GM21423 (cell line): ENCODE results near the gene GALNT8.

Experiments
- ATAC-seq: cut with Tn5 transposase; IDR thresholded peaks from one replicate; pipeline ENCODE4 v1.9.1; 2021; ENCODE audit warnings: mild to moderate bottlenecking, moderate library complexity; ENCODE audit not compliant: unreplicated experiment

GALNT8 gene

DNA sequence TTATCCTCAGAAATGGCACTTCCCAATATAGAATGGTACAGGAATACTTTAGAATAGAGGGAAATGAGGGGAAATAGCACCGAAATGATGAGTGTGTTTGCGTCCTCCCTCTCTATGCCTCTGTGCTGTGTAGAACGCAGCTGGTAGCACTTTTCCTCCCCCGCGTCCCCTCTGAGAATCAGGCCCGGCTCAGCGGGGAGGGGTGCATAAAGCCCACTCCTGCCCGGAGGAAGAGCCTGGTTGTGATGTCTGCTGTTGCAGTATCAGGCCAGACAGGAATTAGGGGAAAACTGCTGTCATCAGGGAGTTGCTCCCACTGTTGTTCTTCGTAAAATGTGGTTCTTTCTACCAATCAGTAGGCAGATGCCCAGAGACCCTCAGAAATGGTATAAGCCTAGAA, 76.0 kb downstream of the GALNT8 start:
- ATAC-seq, result no peak

DNA sequence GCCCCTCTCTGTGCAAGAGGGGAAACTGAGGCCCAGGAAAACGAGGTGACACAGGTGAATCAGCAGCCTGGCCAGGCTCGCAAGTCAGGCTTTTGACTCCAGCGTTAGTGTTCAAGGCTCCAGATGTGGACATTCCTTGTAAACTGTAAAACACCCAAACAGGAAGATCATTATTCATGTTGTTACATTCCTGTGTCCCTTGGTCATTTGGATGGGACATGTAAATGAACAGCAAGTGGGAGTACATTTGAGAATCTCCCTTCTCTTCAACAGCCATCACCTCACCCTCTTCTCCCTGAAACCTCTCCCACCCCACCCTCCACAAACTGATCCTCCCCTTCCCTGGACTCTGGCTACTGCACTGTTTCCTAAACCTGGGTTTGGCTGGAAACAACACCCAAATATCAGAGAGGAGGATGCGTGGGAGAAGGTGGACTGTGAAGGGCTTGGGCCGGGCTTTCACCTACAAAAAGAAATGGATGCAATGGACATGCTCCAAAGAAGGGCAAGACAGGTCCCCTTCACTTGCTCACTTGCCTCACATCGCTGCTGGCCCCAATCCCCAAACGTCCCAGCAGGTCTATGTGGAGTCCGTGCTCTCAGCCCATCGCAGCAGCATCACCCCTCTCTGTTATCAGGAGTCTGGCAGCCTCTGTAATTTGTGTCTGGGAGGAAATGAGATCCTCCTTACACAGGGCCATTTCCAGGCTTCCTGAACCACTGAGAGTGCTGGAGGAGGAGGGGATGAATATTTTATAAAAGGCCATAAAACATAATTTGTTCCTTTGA, 76.7 kb downstream of the GALNT8 start:
- no peak for ATAC-seq

DNA sequence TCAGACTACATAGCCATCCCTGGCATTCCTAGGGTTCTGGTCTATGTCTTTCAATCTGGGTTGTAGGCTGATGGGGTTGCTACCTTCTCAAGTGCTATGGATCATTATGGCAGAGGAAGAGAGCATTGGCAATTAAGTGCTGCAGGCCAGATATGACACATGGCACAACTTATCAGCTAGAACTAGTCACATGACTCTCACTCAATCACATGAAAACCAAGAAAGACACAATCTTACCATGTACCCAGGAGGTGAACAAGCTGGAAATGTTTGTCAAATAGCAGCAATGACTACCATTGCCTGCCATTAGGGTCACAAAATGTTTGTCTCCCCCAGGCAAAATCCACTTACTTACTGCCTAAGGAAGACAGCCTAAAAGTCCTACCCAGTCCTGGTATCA, 80.4 kb downstream of the GALNT8 start:
- no peak for ATAC-seq

DNA sequence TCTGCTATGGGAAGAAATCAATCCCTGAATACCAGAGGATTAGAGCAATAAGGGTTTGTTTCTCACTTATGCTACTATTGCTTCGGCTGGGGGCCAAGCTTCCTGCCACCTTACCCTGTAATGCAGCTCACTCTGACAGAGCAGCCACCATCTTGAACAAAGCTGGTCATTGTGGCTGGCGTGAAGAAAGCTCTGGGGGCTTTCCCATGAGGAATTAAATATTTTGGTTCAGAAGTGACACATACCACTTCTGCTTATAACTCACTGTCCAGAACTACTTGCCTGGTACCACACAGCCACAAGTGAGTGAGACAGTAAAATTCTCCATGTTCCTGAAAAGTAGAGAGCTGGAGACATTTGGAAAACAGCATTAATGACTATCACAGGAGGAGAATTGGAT, 82.6 kb downstream of the GALNT8 start:
- ATAC-seq, result no peak

DNA sequence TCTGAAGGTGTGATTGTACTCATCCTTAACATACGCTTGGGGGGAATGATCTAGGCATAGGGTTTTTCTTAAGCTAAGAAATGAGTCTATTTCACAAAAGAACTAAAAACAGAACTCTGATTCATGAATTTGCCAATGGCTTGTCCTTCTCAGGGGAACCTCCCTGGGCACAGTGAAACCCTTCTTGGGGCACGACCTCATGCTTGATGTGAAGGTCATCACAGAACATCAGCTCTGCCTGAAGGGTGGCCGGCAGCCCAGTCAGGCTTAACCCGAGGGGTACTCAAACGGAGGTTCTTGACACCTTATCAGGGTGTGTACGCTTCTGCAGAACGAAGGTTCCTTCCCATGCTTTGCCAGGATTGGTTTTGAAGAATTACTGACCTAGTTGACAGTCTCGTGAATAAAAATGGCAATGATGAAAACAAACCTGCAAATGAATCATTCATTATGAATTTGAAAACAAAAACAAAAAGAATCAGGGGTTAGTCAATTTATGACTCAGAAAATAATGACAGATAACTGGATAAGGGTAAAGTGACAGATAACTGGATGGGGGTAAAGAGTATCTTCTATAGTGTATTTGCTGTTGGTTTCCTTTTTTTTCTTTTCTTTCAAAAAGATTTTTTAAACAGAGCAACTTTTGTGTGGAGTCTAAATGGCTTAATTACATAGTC, 86.4 kb downstream of the GALNT8 start:
- ATAC-seq, result no peak

DNA sequence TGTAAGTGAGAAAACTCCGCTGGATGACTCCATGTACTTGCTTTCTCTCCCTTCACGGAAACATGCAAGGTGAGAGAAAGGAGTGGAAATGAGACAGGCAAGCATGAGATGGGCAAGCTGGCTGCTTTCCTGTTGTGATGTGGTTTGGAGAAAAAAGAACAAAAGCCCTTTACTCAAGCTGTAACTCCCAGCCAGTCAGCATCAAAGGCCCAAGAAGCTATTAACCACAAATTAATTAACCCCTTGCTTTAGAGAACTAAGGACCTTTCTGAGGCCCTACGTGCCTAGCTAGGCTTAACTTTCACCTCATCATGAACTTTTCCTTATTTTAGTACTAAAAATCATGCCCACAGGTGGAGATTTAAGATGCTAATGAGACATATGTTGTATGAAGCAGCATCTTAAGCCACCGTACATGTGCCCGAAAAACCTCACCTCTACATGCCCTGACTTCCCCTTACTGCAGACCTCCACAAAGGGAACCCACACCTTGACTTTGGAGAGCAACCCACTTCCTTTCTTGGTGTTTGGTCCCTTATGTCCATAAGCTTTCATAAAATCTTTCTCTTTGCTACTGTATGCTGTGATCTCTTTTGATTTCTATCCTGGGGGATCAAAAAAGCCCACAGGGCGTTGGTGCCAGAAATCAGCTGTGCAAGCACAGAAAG, 87.0 kb downstream of the GALNT8 start:
- no peak for ATAC-seq

DNA sequence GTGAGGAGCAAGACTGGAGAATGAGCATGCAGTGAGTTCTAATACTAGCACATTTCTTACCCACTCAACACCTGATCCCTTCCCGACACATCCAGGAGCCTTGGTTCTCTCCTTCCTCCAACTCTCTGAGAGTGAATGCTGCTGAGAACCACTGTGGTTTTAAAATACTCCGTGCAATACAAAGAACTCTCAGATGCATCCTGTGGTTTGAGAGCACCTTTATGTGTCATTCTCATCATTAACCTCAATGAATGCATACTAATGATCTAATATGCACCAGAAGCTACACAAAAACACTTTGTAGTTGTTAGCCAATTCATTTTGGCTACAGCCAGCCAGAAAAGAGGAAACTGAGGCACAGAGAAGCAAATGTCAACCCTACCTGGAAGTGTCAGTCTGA, 87.6 kb downstream of the GALNT8 start:
- no peak for ATAC-seq

DNA sequence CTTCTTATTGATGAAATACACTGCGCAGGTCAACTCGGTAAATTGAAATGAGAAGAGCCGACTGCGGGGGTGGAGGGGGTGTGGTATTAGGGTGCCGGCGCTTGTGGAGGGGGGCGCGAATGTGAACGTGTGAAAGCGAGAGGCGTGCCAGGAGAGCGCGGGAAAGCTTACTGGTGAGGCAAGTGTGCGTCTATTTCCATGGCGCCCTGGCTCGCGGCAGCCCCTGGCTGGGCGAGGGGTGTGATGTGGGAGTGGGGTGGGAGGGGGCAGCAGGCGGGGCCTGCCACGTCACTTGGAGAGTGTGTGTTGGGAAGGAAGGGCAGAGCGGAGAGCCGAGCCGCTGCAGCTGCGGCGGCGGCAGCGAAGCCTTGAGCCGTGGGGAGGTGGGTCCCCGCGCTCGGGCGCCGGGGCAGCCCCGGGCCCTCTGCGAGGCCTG, 88.8 kb downstream of the GALNT8 start:
- ATAC-seq, result no peak

DNA sequence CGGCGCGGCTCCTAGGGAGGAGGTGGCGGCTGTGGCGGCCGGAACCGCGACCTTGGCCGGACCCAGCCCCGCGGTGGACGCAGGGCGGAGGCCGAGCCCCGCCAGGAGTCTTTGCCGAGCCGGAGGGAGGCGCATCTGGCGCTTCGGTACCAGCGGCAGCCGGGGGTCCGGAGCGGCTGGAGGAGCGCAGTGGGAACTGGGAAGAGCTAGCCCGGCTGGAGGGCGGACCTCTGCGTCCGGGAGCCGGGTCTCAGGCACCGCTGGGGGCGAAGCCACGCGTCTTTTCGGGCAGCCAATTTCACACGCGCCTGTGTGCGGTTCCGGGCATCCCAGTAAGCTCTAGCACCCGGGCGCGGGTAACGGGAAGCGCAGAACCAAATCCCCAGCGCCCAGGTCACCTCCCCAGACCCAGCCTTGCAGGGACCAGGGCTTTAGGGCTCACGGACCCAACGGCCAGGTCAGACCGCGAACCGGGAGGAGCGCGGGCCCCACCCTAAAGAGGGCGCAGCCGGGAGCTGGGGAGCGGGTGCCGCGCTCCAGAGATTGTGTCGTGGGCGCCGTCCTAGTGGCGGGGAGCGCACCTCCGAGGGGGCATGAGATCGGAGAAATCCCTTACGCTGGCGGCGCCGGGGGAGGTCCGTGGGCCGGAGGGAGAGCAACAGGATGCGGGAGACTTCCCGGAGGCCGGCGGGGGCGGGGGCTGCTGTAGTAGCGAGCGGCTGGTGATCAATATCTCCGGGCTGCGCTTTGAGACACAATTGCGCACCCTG, 89.4 kb downstream of the GALNT8 start:
- no peak for ATAC-seq

DNA sequence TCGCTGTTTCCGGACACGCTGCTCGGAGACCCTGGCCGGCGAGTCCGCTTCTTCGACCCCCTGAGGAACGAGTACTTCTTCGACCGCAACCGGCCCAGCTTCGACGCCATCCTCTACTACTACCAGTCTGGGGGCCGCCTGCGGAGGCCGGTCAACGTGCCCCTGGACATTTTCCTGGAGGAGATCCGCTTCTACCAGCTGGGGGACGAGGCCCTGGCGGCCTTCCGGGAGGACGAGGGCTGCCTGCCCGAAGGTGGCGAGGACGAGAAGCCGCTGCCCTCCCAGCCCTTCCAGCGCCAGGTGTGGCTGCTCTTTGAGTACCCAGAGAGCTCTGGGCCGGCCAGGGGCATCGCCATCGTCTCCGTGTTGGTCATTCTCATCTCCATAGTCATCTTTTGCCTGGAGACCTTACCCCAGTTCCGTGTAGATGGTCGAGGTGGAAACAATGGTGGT, 90.0 kb downstream of the GALNT8 start:
- ATAC-seq, result no peak

DNA sequence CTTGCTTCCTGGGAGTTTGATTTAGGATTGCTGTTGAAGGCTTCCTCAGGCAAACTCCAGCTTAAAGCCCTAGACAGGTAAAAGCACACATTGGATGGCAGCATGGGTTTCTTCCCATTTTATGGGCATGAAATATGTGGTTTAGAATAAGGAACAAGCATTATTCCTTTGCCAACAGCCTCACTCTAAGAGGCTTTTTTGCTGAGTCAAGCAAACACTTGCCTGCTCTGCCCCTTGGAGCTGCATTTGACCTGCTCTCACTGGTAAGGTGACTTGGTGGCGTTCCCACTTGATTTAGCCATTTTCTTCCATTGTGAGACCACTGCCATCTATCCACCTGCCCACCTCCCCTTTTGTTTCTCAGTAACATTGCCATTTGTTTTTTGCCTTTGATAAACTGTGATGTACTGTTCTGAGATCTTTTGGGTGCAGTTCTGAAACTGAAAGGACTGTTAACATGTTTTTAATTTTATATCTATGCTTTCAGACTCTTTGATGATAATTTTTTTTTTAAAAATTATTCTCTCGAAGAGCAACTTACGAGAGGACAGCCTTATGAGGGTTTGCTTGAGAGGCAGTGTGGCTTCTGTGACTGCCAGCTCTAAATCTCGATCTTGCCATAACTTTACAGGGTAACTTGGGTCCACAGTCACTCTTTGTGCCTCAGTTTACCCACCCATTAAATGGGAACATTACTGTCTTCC, 92.6 kb downstream of the GALNT8 start:
- ATAC-seq, result no peak

DNA sequence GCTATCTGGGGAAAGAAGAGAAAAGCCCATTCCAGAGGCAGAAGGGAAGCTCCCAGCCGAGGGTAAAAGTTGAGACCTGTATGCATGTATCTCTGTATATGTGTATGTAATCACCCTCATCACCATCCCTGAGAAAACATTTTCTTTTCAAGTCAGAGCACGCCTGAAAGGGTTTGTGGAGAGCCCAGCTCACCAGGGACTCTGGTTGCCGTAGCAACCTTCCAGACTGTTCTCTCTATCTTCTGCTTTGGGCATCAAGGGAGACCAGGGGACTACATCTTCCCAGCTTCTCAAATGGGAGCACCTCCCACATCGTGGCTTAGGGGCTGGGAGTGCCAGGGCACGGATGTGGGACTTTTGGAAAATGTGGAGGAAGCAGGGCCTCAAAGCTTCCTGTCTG, 93.5 kb downstream of the GALNT8 start:
- no peak for ATAC-seq

DNA sequence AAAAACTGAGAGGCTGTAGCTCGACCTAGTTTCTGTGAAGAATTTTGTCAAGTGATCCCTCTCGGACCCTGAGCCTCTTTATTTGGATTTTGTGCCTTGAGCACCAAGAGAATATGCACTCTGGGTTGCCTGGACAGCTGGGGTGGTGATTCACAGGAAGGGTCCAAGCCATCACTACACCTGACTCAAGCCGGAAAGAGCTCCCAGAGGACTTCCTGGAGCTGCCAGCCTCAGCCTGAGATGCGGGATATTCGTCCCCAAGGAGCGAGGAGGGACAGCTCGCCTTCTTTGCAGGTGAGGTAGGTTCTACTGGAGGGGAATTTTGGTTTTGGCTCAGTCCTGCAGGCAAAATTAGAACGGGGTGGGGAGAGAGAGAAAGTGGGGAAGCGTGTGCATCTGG, 94.3 kb downstream of the GALNT8 start:
- no peak for ATAC-seq

DNA sequence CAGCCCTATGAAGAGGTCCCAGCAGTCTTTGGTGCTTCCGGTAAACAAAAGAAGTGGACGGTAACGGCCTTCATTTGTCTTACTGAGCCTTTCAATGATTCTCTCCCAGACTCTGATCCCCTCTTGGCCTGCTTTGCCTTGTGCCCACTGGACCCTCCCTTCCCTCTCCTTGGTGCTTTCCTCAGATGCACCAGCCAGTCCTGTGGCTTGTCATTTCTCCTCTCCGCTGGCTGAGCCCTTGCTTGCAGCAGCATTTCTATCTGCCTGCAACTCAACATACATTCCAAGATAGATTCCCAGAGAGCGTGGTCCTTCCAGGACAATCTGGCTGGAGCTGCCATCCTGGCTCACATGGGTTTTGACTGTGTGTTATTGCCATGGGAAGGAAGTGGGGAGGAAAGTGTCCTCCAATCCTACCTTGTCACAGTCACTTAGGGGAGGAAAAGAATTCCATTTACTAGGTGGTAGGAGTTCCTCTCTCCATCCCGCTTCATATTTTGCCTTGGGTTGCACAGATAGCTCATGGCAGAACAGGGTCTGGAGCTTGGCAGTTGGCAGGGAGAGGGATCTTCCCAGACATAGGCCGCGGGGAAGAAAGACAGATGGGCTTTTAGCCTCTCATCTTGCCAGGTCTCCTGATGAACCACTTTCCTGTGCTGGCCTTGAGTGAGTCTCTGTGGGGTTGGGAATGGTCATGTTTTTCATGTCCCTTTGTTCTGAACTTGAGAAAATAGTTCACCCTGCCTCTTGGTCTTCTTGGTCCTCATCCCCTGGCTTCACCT, 96.7 kb downstream of the GALNT8 start:
- no peak for ATAC-seq

DNA sequence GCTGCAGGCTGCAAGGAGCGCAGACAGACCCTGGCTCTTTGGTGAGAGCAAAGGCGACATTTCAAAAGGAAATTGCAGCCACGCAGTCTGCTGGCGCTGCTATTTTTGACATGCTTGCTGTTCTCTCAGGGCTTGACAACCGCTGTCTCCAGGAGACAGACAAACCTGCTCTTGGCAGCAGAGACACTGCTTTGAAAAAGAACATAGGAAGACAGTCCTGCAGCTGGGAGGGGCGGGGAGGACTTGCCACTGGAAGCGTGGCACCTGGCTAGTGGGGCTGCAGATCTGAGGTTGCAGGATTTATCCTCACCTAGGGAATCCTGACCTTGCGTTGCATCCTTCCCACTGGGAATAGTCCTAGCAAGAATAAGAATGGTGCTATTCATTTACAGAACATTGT, 97.7 kb downstream of the GALNT8 start:
- no peak for ATAC-seq

DNA sequence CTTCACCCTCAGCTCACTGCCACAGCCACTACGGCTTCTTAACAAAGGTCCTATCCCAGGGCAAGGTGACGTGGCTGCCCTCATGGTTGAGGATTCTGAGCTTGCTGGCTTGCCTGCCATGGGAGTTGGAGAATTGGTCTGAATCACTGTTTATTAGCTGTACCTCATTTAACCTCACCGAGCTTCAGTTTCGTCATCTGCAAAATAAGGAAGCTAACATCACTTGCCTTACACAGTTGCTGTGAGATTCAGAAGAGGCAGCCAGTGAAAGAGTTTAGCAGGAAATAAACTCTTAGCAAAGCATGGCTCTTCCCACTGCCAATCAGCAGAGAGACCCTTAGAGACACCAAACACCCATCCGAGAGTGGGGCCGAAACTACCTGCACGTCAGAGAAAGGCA, 99.5 kb downstream of the GALNT8 start:
- peak; percentile 70 for ATAC-seq

DNA sequence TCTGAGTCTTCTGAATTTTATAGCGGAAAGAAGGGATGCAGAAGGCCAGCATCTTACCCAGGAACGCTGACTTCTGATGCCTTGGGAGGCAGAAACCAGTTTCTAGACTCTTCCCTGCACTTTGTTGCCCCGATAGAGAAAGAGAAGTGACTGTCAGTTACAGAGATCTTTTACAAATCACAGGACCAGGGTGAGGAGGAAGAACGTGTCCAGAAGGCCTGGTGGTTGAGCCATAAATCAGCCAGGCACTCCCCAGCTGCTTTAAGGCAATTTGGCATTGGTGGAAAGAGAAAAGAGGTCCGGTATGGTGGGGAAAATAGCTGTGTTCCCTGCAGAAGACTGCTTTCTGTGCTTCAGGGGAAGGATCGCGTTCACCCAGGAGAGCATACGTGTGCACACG, 100.8 kb downstream of the GALNT8 start:
- ATAC-seq, result no peak
